ENCODE results near the gene CCDC195.
"Not testable (repeated sequence)": the region's sequence is repeated elsewhere in the genome, so short reads cannot be mapped to it uniquely, and the experiment has no call there.

DNA sequence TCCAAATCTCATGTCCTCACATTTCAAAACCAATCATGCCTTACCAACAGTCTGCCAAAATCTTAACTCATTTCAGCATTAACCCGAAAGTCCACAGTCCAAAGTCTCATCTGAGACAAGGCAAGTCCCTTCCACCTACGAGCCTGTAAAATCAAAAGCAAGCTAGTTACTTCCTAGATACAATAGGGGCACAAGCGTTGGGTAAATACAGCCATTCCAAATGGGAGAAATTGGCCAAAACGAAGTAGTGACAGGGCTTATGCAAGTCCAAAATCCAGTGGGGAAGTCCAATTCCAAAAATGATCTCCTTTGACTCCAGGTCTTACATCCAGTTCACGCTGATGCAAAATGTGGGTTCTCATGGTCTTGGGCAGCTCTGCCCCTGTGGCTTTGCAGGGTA, 54.5 kb downstream of the CCDC195 start:
- TF ChIP-seq, protein P1, sequence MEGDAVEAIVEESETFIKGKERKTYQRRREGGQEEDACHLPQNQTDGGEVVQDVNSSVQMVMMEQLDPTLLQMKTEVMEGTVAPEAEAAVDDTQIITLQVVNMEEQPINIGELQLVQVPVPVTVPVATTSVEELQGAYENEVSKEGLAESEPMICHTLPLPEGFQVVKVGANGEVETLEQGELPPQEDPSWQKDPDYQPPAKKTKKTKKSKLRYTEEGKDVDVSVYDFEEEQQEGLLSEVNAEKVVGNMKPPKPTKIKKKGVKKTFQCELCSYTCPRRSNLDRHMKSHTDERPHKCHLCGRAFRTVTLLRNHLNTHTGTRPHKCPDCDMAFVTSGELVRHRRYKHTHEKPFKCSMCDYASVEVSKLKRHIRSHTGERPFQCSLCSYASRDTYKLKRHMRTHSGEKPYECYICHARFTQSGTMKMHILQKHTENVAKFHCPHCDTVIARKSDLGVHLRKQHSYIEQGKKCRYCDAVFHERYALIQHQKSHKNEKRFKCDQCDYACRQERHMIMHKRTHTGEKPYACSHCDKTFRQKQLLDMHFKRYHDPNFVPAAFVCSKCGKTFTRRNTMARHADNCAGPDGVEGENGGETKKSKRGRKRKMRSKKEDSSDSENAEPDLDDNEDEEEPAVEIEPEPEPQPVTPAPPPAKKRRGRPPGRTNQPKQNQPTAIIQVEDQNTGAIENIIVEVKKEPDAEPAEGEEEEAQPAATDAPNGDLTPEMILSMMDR (IDR thresholded peaks at IDR 0.05), result not testable (repeated sequence)
- not testable (repeated sequence) for TF ChIP-seq POLR2A (IDR thresholded peaks at IDR 0.05)

Measured in adrenal gland (tissue), 5 donors.